ENCODE results near the gene IGSF21. TPM values are rescaled to one million over a fixed set of nuclear protein-coding genes. Genes with fewer than 3 reads are reported as not detected.

Gene IGSF21
- total RNA-seq, 5 donors from 2014 or later (not counting 1 experiment from before 2014, with no cell fraction given): not detected

GRCh38 chr1:18121072-18121820, 13.6 kb downstream of the IGSF21 start:
- H3K9me3 ChIP-seq: no peaks in the 10 kb centered on the region

GRCh38 chr1:18123467-18123992, 15.9 kb downstream of the IGSF21 start:
- H3K27ac Mint-ChIP-seq: no peak overlapping the region
- H3K36me3 Mint-ChIP-seq: no peaks in the 10 kb centered on the region
- DNase-seq (no peak), ATAC-seq (replicated peaks in 1 of 4) (no peak)
- Histone ChIP-seq H3K36me3 (ENCODE audit: control insufficient read depth in 2 of 2, extremely low read depth in 1 of 2, insufficient read depth in 1 of 2, low read length in 1 of 2) (no peaks in the 10 kb centered on the region), H3K4me3 (ENCODE audit: control insufficient read depth in 1 of 2, extremely low read depth in 1 of 2, low read length in 1 of 2) (no peak overlapping the region), H3K27ac (ENCODE audit: low read length) (no peak overlapping the region), H3K4me1 (ENCODE audit: control insufficient read depth in 1 of 2, extremely low read depth in 1 of 2, insufficient read depth in 2 of 2, low read length in 2 of 2) (no peaks in the 10 kb centered on the region), H3K9me3 (no peaks in the 10 kb centered on the region), H3K27me3 (replicated peaks in 1 of 2; ENCODE audit: control insufficient read depth in 2 of 2, extremely low read depth in 1 of 2, insufficient read depth in 2 of 2, low read length in 1 of 2) (peaks cover 0 to 27% of the 10 kb centered on the region in 2 experiments)
- CTCF ChIA-PET: no interaction called here
- no peaks in the 10 kb centered on the region for H3K4me1 Mint-ChIP-seq
- H3K27me3 Mint-ChIP-seq: peaks cover 28 to 29% of the 10 kb centered on the region in 2 donors
- WGBS (ENCODE audit: insufficient coverage): 28% methylated on average over 3 of the region's 3 CpGs
- POLR2A ChIA-PET: no interaction called here
- no peak overlapping the region for H3K4me3 Mint-ChIP-seq
- no peaks in the 10 kb centered on the region for H3K9me3 Mint-ChIP-seq

More at GRCh38 chr1:18121072-18121820, 13.6 kb downstream of the IGSF21 start:
- Mint-ChIP-seq H3K27me3 (peaks cover 33 to 37% of the 10 kb centered on the region in 2 donors), H3K36me3 (no peaks in the 10 kb centered on the region), H3K4me3 (no peak overlapping the region), H3K27ac (no peak overlapping the region), H3K9me3 (no peaks in the 10 kb centered on the region), H3K4me1 (no peaks in the 10 kb centered on the region)
- H3K4me3 ChIP-seq (ENCODE audit: control insufficient read depth in 1 of 2, extremely low read depth in 1 of 2, low read length in 1 of 2): no peak overlapping the region
- ATAC-seq (replicated peaks in 1 of 4) (no peak), DNase-seq (no peak)
- no peaks in the 10 kb centered on the region for H3K4me1 ChIP-seq (ENCODE audit: control insufficient read depth in 1 of 2, extremely low read depth in 1 of 2, insufficient read depth in 2 of 2, low read length in 2 of 2)
- no peaks in the 10 kb centered on the region for H3K36me3 ChIP-seq (ENCODE audit: control insufficient read depth in 2 of 2, extremely low read depth in 1 of 2, insufficient read depth in 1 of 2, low read length in 1 of 2)
- WGBS (ENCODE audit: insufficient coverage): 96% methylated on average over 3 of the region's 11 CpGs
- CTCF ChIA-PET: no interaction called here
- H3K27me3 ChIP-seq (replicated peaks in 1 of 2; ENCODE audit: control insufficient read depth in 2 of 2, extremely low read depth in 1 of 2, insufficient read depth in 2 of 2, low read length in 1 of 2): peaks cover 0 to 25% of the 10 kb centered on the region in 2 experiments
- POLR2A ChIA-PET: interaction anchor here in 1 of 2 donors (0.7 kb wide), 1 partner anchor 96 kb away, joined by 9 read pairs; no protein-coding TSS in a partner anchor
- H3K27ac ChIP-seq (ENCODE audit: low read length): no peak overlapping the region

DNA sequence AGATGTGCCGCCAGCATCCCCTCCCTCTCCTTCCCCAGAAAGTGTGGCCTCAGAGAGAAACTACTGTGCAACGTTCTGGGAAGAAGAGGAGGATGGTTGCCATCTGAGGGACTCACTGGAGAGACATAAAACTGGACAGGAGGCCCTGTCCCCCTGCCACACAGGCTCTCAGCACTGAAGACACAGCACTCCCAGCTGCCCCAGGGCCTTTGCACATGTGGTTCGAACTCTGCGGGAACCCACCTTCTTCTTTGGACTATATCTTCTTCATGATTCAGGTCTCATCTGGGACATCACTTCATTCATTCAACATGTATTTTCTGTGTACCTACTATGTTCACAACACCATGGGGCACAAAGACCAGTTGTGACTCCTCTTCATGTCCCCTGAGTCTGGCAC, 17.4 kb downstream of the IGSF21 start:
- 95% methylated on average over 2 of the region's 4 CpGs for WGBS (ENCODE audit: insufficient coverage)
- H3K36me3 Mint-ChIP-seq: no peaks in the 10 kb centered on the region
- Histone ChIP-seq H3K27me3 (replicated peaks in 1 of 2; ENCODE audit: control insufficient read depth in 2 of 2, extremely low read depth in 1 of 2, insufficient read depth in 2 of 2, low read length in 1 of 2) (peaks cover 0 to 25% of the 10 kb centered on the region in 2 experiments), H3K4me1 (ENCODE audit: control insufficient read depth in 1 of 2, extremely low read depth in 1 of 2, insufficient read depth in 2 of 2, low read length in 2 of 2) (no peaks in the 10 kb centered on the region), H3K4me3 (ENCODE audit: control insufficient read depth in 1 of 2, extremely low read depth in 1 of 2, low read length in 1 of 2) (no peak overlapping the region), H3K27ac (ENCODE audit: low read length) (no peak overlapping the region), H3K36me3 (ENCODE audit: control insufficient read depth in 2 of 2, extremely low read depth in 1 of 2, insufficient read depth in 1 of 2, low read length in 1 of 2) (no peaks in the 10 kb centered on the region), H3K9me3 (no peaks in the 10 kb centered on the region)
- no peak overlapping the region for H3K27ac Mint-ChIP-seq
- peaks cover 25 to 32% of the 10 kb centered on the region in 2 donors for H3K27me3 Mint-ChIP-seq
- H3K4me3 Mint-ChIP-seq: no peak overlapping the region
- ATAC-seq (replicated peaks in 1 of 4): no peak
- ChIA-PET CTCF (no interaction called here), POLR2A (no interaction called here)
- H3K4me1 Mint-ChIP-seq: no peaks in the 10 kb centered on the region
- H3K9me3 Mint-ChIP-seq: no peaks in the 10 kb centered on the region
- no peak for DNase-seq

GRCh38 chr1:18126616-18127015, 19.0 kb downstream of the IGSF21 start:
- Mint-ChIP-seq H3K4me1 (no peaks in the 10 kb centered on the region), H3K9me3 (no peaks in the 10 kb centered on the region), H3K36me3 (no peaks in the 10 kb centered on the region), H3K4me3 (no peak overlapping the region), H3K27me3 (peaks cover 19 to 28% of the 10 kb centered on the region in 2 donors), H3K27ac (no peak overlapping the region)
- no peak overlapping the region for H3K27ac ChIP-seq (ENCODE audit: low read length)
- H3K4me1 ChIP-seq (ENCODE audit: control insufficient read depth in 1 of 2, extremely low read depth in 1 of 2, insufficient read depth in 2 of 2, low read length in 2 of 2): no peaks in the 10 kb centered on the region
- ATAC-seq (replicated peaks in 1 of 4) (no peak), DNase-seq (no peak)
- no peaks in the 10 kb centered on the region for H3K9me3 ChIP-seq
- CTCF ChIA-PET: no interaction called here
- no peak overlapping the region for H3K4me3 ChIP-seq (ENCODE audit: control insufficient read depth in 1 of 2, extremely low read depth in 1 of 2, low read length in 1 of 2)
- peaks cover 0 to 25% of the 10 kb centered on the region in 2 experiments for H3K27me3 ChIP-seq (replicated peaks in 1 of 2; ENCODE audit: control insufficient read depth in 2 of 2, extremely low read depth in 1 of 2, insufficient read depth in 2 of 2, low read length in 1 of 2)
- POLR2A ChIA-PET: no interaction called here
- H3K36me3 ChIP-seq (ENCODE audit: control insufficient read depth in 2 of 2, extremely low read depth in 1 of 2, insufficient read depth in 1 of 2, low read length in 1 of 2): no peaks in the 10 kb centered on the region
- 30% methylated on average over 1 of the region's 5 CpGs for WGBS (ENCODE audit: insufficient coverage)

- WGBS (ENCODE audit: insufficient coverage): 0% methylated on average over 1 of the region's 4 CpGs
- Mint-ChIP-seq H3K27ac (no peak overlapping the region), H3K4me1 (no peaks in the 10 kb centered on the region), H3K9me3 (no peaks in the 10 kb centered on the region), H3K27me3 (peaks cover 22 to 26% of the 10 kb centered on the region in 2 donors), H3K36me3 (no peaks in the 10 kb centered on the region), H3K4me3 (no peak overlapping the region)
- Histone ChIP-seq H3K27ac (ENCODE audit: low read length) (no peak overlapping the region), H3K4me3 (ENCODE audit: control insufficient read depth in 1 of 2, extremely low read depth in 1 of 2, low read length in 1 of 2) (no peak overlapping the region), H3K9me3 (no peaks in the 10 kb centered on the region), H3K4me1 (ENCODE audit: control insufficient read depth in 1 of 2, extremely low read depth in 1 of 2, insufficient read depth in 2 of 2, low read length in 2 of 2) (no peaks in the 10 kb centered on the region), H3K27me3 (replicated peaks in 1 of 2; ENCODE audit: control insufficient read depth in 2 of 2, extremely low read depth in 1 of 2, insufficient read depth in 2 of 2, low read length in 1 of 2) (peaks cover 0 to 34% of the 10 kb centered on the region in 2 experiments), H3K36me3 (ENCODE audit: control insufficient read depth in 2 of 2, extremely low read depth in 1 of 2, insufficient read depth in 1 of 2, low read length in 1 of 2) (no peaks in the 10 kb centered on the region)
- ChIA-PET CTCF (no interaction called here), POLR2A (no interaction called here)
- DNase-seq (no peak), ATAC-seq (replicated peaks in 1 of 4) (no peak)
Measured at GRCh38 chr1:18128298-18128697, 20.7 kb downstream of the IGSF21 start.

DNA sequence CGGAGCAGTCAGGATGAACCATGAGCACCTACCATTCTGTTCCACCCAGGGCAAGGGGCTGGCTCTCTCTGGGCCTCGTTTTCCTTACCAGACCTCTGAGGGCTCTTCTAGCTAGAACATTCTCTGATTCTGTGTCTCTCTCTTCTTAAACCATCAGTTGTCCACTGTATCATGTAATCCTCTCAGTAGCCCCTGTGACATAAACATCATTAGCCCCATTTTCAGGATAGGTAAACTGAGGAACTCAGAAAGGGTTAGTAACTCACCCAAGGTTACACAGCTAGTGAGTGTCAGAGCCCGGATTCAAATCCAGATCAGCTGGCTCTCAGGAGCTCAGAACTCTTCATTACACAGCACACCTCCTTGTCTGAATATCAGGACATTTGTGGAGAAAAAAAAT, 22.8 kb downstream of the IGSF21 start:
- H3K27me3 Mint-ChIP-seq: peaks cover 18 to 22% of the 10 kb centered on the region in 2 donors
- Histone ChIP-seq H3K4me1 (ENCODE audit: control insufficient read depth in 1 of 2, extremely low read depth in 1 of 2, insufficient read depth in 2 of 2, low read length in 2 of 2) (no peaks in the 10 kb centered on the region), H3K4me3 (ENCODE audit: control insufficient read depth in 1 of 2, extremely low read depth in 1 of 2, low read length in 1 of 2) (no peak overlapping the region), H3K9me3 (no peaks in the 10 kb centered on the region), H3K27ac (ENCODE audit: low read length) (no peak overlapping the region), H3K36me3 (ENCODE audit: control insufficient read depth in 2 of 2, extremely low read depth in 1 of 2, insufficient read depth in 1 of 2, low read length in 1 of 2) (no peaks in the 10 kb centered on the region), H3K27me3 (replicated peaks in 1 of 2; ENCODE audit: control insufficient read depth in 2 of 2, extremely low read depth in 1 of 2, insufficient read depth in 2 of 2, low read length in 1 of 2) (peaks cover 0 to 38% of the 10 kb centered on the region in 2 experiments)
- no peaks in the 10 kb centered on the region for H3K9me3 Mint-ChIP-seq
- POLR2A ChIA-PET: no interaction called here
- WGBS (ENCODE audit: insufficient coverage): no CpG with 5 or more reads among the region's 3 CpGs
- no peak for DNase-seq
- no peaks in the 10 kb centered on the region for H3K36me3 Mint-ChIP-seq
- no peak overlapping the region for H3K27ac Mint-ChIP-seq
- no peak overlapping the region for H3K4me3 Mint-ChIP-seq
- no peaks in the 10 kb centered on the region for H3K4me1 Mint-ChIP-seq
- CTCF ChIA-PET: no interaction called here
- ATAC-seq (replicated peaks in 1 of 4): no peak

All from T-cell (primary cell).